BE2C (cell line): ENCODE measurements around the gene POR.

Experiments
- DNase-seq: peaks from one replicate; pipeline ENCODE4 v3.0.0-alpha.2; 2020
- H3K27me3 ChIP-seq: fragments of 250-450 bp; sonication (Bioruptor Pico); 2 replicates; pipeline ENCODE4 v1.5.1; 2020; ENCODE audit warnings: mild to moderate bottlenecking
- H3K36me3 ChIP-seq: fragments of 250-450 bp; sonication (Bioruptor Pico); 2 replicates; pipeline ENCODE4 v1.5.1; 2020; ENCODE audit warnings: mild to moderate bottlenecking
- H3K4me1 ChIP-seq: fragments of 250-450 bp; sonication (Bioruptor Pico); 2 replicates; pipeline ENCODE4 v1.5.1; 2020
- H3K4me3 ChIP-seq: 2 replicates; pipeline ENCODE4 v1.5.1; 2011; ENCODE audit warnings: low read depth, low read length
- H3K9me3 ChIP-seq: fragments of 250-450 bp; sonication (Bioruptor Pico); 2 replicates; pipeline ENCODE4 v1.5.1; 2020
- CTCF ChIP-seq: IDR thresholded peaks from 2 replicates; pipeline ENCODE4 v1.5.1; 2012; ENCODE audit warnings: mild to moderate bottlenecking, low read depth, low read length

Gene POR

DNA sequence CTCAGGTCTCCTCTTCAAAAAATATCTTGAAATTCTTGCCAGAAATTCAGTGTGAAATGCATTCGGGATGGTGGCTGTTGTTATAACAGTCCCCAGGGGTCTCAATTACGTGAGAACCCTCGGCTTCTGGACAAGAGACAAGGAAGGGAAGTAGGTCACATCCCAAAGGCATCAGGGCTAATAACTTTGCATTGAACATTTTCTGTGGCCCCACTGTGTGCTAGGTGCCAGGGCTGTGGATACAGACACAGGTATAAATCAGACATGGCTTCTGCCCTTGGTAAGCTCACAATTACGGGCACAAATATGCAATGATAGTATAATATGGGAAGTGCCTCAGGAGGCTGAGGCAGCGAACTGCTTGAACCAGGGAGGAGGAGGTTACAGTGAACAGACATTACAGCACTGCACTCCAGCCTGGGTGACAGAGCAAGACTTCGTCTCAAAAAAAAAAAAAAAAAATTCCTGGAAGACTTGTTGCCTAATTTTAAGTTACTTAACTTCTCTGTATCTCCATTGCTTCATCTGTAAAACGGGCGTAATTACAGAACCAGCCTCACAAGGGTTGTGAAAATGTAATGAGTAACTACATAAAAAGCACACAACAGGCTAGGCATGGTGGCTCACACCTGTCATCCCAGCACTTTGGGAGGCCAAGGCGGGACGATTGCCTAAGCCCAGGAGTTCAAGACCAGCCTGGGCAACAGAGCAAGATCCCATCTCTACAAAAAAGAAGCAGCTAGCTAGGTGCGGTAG is 38.7 kb upstream of the POR start:
- Histone ChIP-seq H3K4me1 (peaks cover 6% of the 10 kb centered on the region), H3K4me3 (no peak overlapping the region), H3K27me3 (no peaks in the 10 kb centered on the region; the same call in 1 of the 2 replicates), H3K9me3 (no peaks in the 10 kb centered on the region; the same call in 1 of the 2 replicates), H3K36me3 (0 out of 2 replicates have a peak, but pooled peaks cover 3% of the 10 kb centered on the region)
- no peak for TF ChIP-seq CTCF
- DNase-seq, result no peak

- DNase-seq, result no peak
- Histone ChIP-seq H3K36me3 (peaks cover 11% of the 10 kb centered on the region), H3K9me3 (no peaks in the 10 kb centered on the region; the same call in 1 of the 2 replicates), H3K4me1 (peaks cover 6% of the 10 kb centered on the region), H3K4me3 (peak overlapping the region; percentile 50), H3K27me3 (no peaks in the 10 kb centered on the region; the same call in 1 of the 2 replicates)
- no peak for TF ChIP-seq CTCF
These were observed 36.6 kb upstream of the POR start for GRCh38 chr7:75878312-75878768.

GRCh38 chr7:75878769-75879611 is 36.0 kb upstream of the POR start, which contains the start of gene RHBDD2:
Gene RHBDD2, plus strand, starts transcription at chr7:75879034. Its CDS starts 49 bp downstream, at chr7:75879083.
- TF ChIP-seq CTCF, result no peak
- peaks cover 12% of the 10 kb centered on the region for H3K36me3 ChIP-seq
- peaks cover 6% of the 10 kb centered on the region for H3K4me1 ChIP-seq
- peak within 1 kb of the TSS; percentile 81 for H3K4me3 ChIP-seq
- H3K9me3 ChIP-seq, result no peaks in the 10 kb centered on the region; the same call in 1 of the 2 replicates
- DNase-seq, result peak; percentile 97
- no peaks in the 10 kb centered on the region; the same call in 1 of the 2 replicates for H3K27me3 ChIP-seq

GRCh38 chr7:75879771-75880184 is 35.2 kb upstream of the POR start:
- H3K4me3 ChIP-seq, result peak overlapping the region; percentile 81
- TF ChIP-seq CTCF, result no peak
- no peak for DNase-seq
- H3K9me3 ChIP-seq, result no peaks in the 10 kb centered on the region; the same call in 1 of the 2 replicates
- H3K36me3 ChIP-seq, result peaks cover 20% of the 10 kb centered on the region
- H3K4me1 ChIP-seq, result peaks cover 6% of the 10 kb centered on the region
- no peaks in the 10 kb centered on the region; the same call in 1 of the 2 replicates for H3K27me3 ChIP-seq

GRCh38 chr7:75880242-75880641 is 34.7 kb upstream of the POR start:
- Histone ChIP-seq H3K9me3 (no peaks in the 10 kb centered on the region; the same call in 1 of the 2 replicates), H3K27me3 (no peaks in the 10 kb centered on the region; the same call in 1 of the 2 replicates), H3K4me3 (peak overlapping the region; percentile 81; the same call in 1 of the 2 replicates), H3K4me1 (peaks cover 6% of the 10 kb centered on the region), H3K36me3 (peaks cover 20% of the 10 kb centered on the region)
- no peak for DNase-seq
- TF ChIP-seq CTCF, result no peak
